ENCODE data around the gene RPS27A.
"Not testable (repeated sequence)": the region's sequence is repeated elsewhere in the genome, so short reads cannot be mapped to it uniquely, and the experiment has no call there.

Gene RPS27A

GRCh38 chr2:55239656-55240222 is 7.3 kb downstream of the RPS27A start:
- DNase-seq = no peak

DNA sequence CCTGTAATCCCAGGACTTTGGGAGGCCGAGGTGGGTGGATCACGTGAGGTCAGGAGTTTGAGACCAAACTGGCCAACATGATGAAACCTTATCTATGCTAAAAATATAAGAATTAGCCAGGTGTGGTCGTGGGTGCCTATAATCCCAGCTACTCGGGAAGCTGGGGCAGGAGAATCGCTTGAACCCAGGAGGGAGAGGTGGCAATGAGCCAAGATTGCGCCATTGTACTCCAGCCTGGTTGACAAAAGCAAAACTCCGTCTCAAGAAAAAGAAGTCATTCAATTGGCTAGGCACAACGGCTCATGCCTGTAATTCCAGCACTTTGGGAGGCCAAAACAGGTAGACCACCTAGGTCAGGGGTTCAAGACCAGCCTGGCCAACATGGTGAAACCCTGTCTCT is 9.1 kb downstream of the RPS27A start:
- DNase-seq = not testable (repeated sequence)

- DNase-seq = no peak
Observed at GRCh38 chr2:55242617-55243016, 10.1 kb downstream of the RPS27A start.

DNA sequence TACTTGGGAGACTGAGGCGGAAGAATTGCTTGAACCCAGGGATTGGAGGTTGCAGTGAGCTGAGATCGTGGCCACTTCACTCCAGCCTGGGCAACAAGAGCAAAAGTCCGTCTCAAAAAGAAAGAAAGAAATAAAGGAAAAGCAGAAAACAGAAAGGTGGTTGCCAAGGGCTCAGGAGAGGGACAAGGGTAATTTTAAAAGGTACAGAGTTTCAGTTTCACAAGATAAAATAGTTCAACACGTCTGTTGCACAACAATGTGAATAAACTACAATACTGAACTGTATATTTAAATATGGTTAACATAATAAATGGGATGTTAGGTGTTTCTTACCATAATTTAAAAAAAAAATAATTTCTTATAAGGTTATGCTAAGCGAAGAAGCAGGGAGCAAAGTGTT is 12.9 kb downstream of the RPS27A start:
- DNase-seq = no peak

- DNase-seq = no peak
Observed at GRCh38 chr2:55247025-55247424, 14.5 kb downstream of the RPS27A start.

GRCh38 chr2:55252832-55253231 is 20.3 kb downstream of the RPS27A start:
- no peak for DNase-seq

DNA sequence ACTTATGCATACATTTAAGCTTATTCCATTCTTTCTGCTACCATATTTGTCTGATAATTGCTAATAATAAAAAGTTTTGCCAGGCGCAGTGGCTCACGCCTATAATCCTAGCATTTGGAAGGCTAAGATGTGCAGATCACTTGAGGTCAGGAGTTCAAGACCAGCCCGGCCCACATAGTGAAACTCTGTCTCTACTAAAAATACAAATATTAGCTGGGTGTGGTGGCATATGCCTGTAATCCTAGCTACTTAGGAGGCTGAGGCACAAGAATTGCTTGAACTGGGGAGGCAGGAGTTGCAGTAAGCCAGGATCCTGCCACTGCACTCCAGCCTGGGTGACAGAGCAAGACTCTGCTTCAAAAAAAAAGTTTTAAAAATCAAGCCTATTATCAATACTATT is 27.1 kb downstream of the RPS27A start:
- DNase-seq = not testable (repeated sequence)

DNA sequence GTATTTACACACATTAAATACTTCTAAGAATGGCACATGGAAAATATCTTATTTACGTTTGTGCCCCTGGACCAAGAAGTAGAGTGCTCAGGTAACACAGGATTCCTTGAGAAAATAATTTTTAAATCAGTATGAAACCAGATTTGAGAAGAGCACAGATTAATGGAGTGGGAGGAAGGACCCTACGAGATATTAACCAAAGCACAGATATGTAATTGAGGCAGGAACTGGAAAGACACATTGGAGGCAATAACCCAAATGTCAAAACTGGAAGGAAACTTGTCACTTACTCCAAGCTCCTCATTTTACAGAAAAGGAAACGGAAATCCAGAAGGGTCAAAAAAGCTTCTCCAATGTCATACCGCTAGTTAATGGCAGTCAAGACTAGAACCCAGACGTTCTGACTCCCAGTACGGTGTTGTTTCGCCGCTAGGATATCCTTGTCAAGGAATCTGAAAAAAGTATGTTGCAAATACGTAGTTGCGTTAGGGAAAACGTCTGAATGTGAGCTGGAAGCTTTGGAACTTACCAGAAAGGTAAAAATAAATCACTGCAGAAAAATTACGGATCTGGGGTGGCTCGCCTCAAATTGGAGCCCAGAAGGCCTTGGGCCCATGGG is 35.9 kb downstream of the RPS27A start:
- no peak for DNase-seq

- peak; percentile 95 for DNase-seq
Observed at GRCh38 chr2:55268907-55269644, 36.6 kb downstream of the RPS27A start, which contains the start of gene MTIF2. TSS of gene MTIF2 (minus strand) at chr2:55269231. CDS start at chr2:55263858, 5,373 bp downstream.

DNA sequence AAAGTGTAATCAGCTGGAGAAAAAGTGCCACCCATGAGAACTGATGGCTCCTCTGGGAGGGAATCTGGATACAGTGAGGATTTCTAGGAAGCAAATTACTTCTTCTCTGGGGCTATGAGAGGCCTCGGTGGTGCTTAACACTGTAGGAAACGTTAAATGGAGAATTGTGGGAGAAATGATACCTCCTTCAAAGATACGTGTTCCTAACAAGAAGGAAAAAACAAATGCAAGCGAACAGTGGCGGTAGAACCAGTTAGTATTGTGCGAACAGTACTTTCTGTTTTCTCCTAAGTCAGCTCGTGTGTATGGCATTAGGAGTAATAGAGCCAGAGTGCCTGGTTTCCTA is 37.1 kb downstream of the RPS27A start:
- DNase-seq = no peak

DNA sequence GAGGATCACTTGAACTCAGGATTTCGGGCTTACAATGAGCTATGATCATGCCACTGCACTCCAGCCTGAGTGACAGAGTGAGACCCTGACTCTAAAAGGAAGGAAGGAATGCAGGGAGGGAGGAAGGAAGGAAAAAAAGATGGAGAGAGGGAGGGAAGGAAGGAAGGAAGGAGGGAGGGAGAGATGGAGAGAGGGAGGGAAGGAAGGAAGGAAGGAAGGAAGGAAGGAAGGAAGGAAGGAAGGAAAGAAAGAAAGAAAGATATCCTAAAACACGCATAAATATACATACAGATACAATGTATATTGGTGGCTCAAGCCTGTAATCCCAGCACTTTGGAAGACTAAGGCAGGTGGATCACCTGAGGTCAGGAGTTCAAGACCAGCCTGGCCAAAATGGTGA is 41.9 kb downstream of the RPS27A start:
- not testable (repeated sequence) for DNase-seq

DNA sequence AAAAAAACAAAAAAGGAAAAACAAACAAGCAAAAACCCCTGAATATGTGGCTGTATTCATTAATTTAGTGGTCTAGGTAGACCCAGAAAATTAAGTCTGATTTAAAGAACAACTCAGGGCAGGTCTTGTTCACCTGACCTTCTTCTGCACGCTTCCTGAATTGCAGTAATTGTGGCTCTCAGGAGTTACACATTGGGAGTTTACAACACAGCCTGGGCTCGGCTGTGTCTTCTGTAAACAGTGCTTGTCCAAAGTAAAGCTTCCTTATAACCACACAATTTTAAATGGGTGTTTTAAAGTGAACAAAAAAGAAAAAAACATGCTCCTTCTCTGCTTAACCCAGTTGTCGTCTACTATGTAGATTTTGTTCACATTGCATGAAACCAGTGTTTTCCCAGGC is 44.8 kb downstream of the RPS27A start:
- no peak for DNase-seq

DNA sequence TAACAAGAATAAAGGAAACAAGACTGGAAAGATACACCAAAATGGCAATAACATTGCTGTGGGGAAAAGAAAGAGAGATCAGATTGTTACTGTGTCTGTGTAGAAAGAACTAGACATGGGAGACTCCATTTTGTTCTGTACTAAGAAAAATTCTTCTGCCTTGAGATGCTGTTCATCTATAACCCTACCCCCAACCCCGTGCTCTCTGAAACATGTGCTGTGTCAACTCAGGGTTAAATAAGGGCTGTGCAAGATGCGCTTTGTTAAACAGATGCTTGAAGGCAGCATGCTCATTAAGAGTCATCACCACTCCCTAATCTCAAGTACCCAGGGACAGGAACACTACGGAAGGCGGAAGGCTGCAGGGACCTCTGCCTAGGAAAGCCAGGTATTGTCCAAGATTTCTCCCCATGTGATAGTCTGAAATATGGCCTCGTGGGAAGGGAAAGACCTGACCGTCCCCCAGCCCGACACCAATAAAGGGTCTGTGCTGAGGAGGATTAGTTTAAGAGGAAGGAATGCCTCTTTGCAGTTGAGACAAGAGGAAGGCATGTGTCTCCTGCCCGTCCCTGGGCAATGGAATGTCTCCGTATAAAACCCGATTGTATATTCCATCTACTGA is 46.8 kb downstream of the RPS27A start:
- DNase-seq = peak; percentile 29

DNA sequence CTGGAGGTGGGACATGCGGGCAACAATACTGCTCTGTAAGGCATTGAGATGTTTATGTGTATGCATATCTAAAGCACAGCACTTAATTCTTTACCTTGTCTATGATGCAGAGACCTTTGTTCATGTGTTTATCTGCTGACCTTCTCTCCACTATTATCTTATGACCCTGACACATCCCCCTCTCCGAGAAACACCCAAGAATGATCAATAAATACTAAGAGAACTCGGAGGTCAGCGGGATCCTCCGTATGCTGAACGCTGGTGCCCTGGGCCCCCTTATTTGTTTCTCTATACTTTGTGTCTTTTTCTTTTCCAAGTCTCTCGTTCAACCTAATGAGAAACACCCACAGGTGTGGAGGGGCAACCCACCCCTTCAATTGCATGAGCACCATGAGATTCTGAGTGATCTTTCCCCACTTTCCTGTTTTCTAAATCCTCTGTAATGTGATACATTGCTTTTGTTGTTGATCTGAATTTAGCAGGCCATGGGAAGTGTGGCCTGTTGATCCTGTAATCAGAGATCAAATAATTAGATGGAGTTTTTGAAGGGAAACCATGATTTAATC is 47.5 kb downstream of the RPS27A start:
- not testable (repeated sequence) for DNase-seq

- DNase-seq = not testable (repeated sequence)
Observed at GRCh38 chr2:55280851-55281546, 48.5 kb downstream of the RPS27A start.

GRCh38 chr2:55282110-55282917 is 49.8 kb downstream of the RPS27A start:
- DNase-seq = peak; percentile 93

GRCh38 chr2:55283083-55283482 is 50.6 kb downstream of the RPS27A start:
- DNase-seq = no peak

Data from retina (tissue), 1 donor.